Calu3 (cell line): ENCODE results near the gene CARMIL1. TPM values are rescaled to one million over a fixed set of nuclear protein-coding genes. Genes with fewer than 3 reads are reported as not detected.

Experiments used
- BruUV-seq: library from RNA; stranded (reverse); fragments of 400-500 nt; replicated peaks from 2 replicates; lab custom pipeline; 2021; lab: Mats Ljungman, UMichigan
- CTCF ChIA-PET: fragments of 300-600 bp; sonication (Branson Sonifier 250); formaldehyde crosslinking; loops from one replicate; lab custom pipeline; 2022; ENCODE audit warnings: antibody characterized with exemption; lab: Charles Lee
- DNase-seq: peaks from one replicate; pipeline ENCODE4 v3.0.0; 2022
- H3K27ac Mint-ChIP-seq: one replicate; pipeline ENCODE4 v1.8.0; 2022; ENCODE audit warnings: mixed read lengths; ENCODE audit not compliant: unreplicated experiment
- H3K27me3 Mint-ChIP-seq: one replicate; pipeline ENCODE4 v1.8.0; 2022; ENCODE audit warnings: mixed read lengths; ENCODE audit not compliant: unreplicated experiment
- H3K36me3 Mint-ChIP-seq: one replicate; pipeline ENCODE4 v1.8.0; 2022; ENCODE audit warnings: mild to moderate bottlenecking, moderate library complexity, mixed read lengths; ENCODE audit not compliant: insufficient read depth, unreplicated experiment
- H3K4me1 Mint-ChIP-seq: one replicate; pipeline ENCODE4 v1.8.0; 2022; ENCODE audit warnings: mild to moderate bottlenecking, low read depth, mixed read lengths; ENCODE audit not compliant: unreplicated experiment
- H3K4me3 Mint-ChIP-seq: one replicate; pipeline ENCODE4 v1.8.0; 2022; ENCODE audit warnings: mild to moderate bottlenecking, low read depth, moderate library complexity, mixed read lengths; ENCODE audit not compliant: unreplicated experiment
- H3K9me3 Mint-ChIP-seq: one replicate; pipeline ENCODE4 v1.8.0; 2022; ENCODE audit warnings: low read depth, mixed read lengths; ENCODE audit not compliant: unreplicated experiment
- intact Hi-C: fragments of 100-400 bp; cut with micrococcal nuclease; formaldehyde crosslinking; loops from one replicate; pipeline ENCODE4 v1.10.0; 2022; ENCODE audit not compliant: unreplicated experiment
- total RNA-seq: library from RNA; stranded (reverse); gene quantifications from 2 replicates; pipeline ENCODE4 v1.2.3, GENCODE V29; 2022
- TF ChIP-seq, protein P1 (sequence below): fragments of 200-600 bp; IDR thresholded peaks from one replicate; pipeline ENCODE4 v1.8.0; 2022; ENCODE audit warnings: antibody characterized with exemption; ENCODE audit not compliant: unreplicated experiment

The CARMIL1 gene
- total RNA-seq, 1 experiment from 2014 or later: 92.4 TPM

DNA sequence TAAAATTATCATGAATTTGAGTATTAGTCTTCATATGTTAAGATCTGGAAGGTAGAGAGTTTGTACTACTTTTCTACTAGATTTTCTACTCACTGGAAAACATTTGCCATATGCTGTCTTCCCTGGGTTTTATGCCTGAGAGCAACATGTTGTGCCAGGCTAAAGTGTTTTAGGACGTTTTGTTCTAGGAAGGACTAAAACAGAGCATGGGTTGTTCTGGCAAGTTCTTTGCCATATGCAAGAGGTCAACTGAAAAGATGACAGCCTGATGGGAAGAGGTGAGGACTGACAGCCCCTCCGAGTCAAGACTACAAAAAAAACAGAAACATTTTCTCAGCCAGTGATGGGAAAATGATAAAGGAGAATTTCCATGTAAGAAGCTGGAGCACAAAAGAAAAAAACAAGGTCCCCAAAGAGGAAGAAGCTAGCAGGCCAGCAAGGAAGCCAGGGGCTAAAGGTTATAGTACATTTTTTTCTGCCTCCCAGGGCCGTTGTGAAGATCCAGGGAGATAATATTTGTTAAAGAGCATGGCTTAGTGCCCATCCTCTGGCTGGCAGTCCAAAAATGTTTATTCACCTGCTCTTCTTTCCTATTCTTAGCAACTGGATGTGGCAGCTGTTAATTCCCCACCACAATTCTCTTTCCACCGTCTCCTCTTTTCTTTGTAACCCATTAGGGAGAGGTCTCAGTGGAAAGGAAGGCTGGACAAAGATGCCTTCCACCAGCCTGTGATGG lies 380.6 kb downstream of the CARMIL1 start:
- TF ChIP-seq, protein P1, sequence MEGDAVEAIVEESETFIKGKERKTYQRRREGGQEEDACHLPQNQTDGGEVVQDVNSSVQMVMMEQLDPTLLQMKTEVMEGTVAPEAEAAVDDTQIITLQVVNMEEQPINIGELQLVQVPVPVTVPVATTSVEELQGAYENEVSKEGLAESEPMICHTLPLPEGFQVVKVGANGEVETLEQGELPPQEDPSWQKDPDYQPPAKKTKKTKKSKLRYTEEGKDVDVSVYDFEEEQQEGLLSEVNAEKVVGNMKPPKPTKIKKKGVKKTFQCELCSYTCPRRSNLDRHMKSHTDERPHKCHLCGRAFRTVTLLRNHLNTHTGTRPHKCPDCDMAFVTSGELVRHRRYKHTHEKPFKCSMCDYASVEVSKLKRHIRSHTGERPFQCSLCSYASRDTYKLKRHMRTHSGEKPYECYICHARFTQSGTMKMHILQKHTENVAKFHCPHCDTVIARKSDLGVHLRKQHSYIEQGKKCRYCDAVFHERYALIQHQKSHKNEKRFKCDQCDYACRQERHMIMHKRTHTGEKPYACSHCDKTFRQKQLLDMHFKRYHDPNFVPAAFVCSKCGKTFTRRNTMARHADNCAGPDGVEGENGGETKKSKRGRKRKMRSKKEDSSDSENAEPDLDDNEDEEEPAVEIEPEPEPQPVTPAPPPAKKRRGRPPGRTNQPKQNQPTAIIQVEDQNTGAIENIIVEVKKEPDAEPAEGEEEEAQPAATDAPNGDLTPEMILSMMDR: no peak
- peaks cover 4% of the 10 kb centered on the region for H3K36me3 Mint-ChIP-seq
- intact Hi-C loops: no loop called here
- CTCF ChIA-PET: no interaction called here
- no TSS peak for BruUV-seq
- H3K27me3 Mint-ChIP-seq: peaks cover 6% of the 10 kb centered on the region
- H3K4me1 Mint-ChIP-seq: peaks cover 30% of the 10 kb centered on the region
- H3K9me3 Mint-ChIP-seq: no peaks in the 10 kb centered on the region
- no peak overlapping the region for H3K27ac Mint-ChIP-seq
- no peak overlapping the region for H3K4me3 Mint-ChIP-seq
- no peak for DNase-seq

DNA sequence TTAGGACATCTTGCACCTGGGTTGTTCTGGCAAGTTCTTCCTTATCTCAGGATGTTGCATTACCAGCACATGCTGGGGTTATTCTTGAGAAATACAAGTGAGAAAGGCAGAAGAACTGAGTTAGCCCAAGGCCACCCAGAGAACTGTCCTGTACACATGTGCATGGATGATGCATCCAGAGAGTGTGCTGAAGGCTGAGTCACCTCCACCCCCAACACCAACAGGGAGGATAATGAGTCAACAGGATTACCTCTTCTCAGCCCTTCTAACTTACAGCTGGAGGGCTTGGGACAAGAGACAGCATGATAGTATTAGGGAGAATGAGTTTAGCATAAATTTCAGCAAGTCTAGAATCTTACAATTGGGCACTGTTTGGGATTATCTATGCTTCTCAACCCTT lies 381.3 kb downstream of the CARMIL1 start:
- Mint-ChIP-seq H3K36me3 (peaks cover 4% of the 10 kb centered on the region), H3K9me3 (no peaks in the 10 kb centered on the region), H3K4me1 (peaks cover 30% of the 10 kb centered on the region), H3K4me3 (peak overlapping the region; percentile 39), H3K27ac (no peak overlapping the region), H3K27me3 (no peaks in the 10 kb centered on the region)
- intact Hi-C loops: no loop called here
- TF ChIP-seq, protein P1: no peak
- DNase-seq: peak; percentile 62
- no TSS peak for BruUV-seq
- CTCF ChIA-PET: interaction anchor here (0.5 to 1.1 kb wide), 4 partner anchors 11 to 843 kb away, joined by 3 to 10 read pairs (median 6); no protein-coding TSS in a partner anchor

DNA sequence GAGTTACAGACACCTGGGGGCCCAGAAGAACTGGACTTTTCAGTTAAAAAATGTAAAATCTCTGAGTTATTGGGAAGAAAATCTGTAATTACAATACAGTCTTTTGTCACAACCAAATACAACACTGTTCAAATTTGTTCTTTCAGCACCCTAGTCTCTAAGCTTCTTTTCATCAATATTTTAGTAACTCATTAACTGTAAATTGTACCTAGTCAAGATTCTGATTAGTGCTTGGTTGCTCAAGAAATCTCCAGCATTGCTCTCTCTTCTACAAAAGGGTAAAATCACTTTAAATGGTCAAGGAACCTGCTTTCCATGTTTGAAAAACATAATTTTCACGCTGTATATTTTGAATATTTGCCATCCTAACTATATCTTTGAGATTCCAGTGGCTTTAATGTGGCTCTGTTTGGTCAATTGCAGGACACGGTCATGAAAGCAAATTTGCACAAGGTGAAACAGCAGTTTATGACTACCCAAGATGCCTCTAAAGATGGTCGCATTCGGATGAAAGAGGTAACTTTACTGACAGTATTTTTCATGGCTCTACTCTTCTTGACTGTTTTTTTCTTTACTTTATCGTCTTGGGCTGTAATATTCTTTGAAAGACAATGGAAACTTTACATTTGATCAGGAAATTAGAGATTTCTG lies 382.1 kb downstream of the CARMIL1 start:
- Mint-ChIP-seq H3K9me3 (no peaks in the 10 kb centered on the region), H3K36me3 (peaks cover 4% of the 10 kb centered on the region), H3K27ac (no peak overlapping the region), H3K4me1 (peaks cover 30% of the 10 kb centered on the region), H3K4me3 (peak overlapping the region; percentile 39), H3K27me3 (no peaks in the 10 kb centered on the region)
- BruUV-seq: no TSS peak
- intact Hi-C loops: no loop called here
- TF ChIP-seq, protein P1: no peak
- CTCF ChIA-PET: interaction anchor here (0.5 to 1.1 kb wide), 4 partner anchors 10 to 844 kb away, joined by 3 to 10 read pairs (median 6); no protein-coding TSS in a partner anchor
- DNase-seq: no peak

DNA sequence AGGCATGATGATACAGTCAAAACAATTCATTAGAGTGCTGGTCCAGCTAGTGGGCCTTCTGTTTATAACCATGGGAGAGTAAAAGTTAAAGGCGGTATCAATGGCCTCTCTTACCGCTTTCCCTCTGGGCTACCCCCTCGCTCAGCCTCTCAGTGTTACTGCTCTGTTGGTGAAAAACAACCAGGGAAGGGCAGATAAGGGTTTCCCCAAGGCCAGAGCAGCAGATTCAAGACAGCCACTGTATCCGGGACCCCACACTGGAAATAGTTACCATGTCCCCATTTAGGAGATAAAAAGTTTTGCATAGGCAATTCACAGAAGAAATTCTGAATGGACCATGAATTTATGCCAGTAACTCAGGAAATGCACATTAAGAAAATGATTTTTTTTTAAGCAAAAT lies 386.3 kb downstream of the CARMIL1 start:
- H3K27ac Mint-ChIP-seq: no peak overlapping the region
- TF ChIP-seq, protein P1: no peak
- no TSS peak for BruUV-seq
- intact Hi-C loops: no loop called here
- peaks cover 20% of the 10 kb centered on the region for H3K4me1 Mint-ChIP-seq
- H3K36me3 Mint-ChIP-seq: peaks cover 3% of the 10 kb centered on the region
- DNase-seq: no peak
- no peaks in the 10 kb centered on the region for H3K27me3 Mint-ChIP-seq
- no peak overlapping the region for H3K4me3 Mint-ChIP-seq
- CTCF ChIA-PET: no interaction called here
- H3K9me3 Mint-ChIP-seq: no peaks in the 10 kb centered on the region
